Panc1 (cell line): ENCODE data around the gene VTN. TPM values are rescaled to one million over a fixed set of nuclear protein-coding genes. Genes with fewer than 3 reads are reported as not detected.

Experiments
- ATAC-seq: fragments of 200-7000 bp; cut with Tn5 transposase; 2 replicates; pipeline ENCODE4 v1.9.1; 2020; ENCODE audit warnings: mild to moderate bottlenecking, moderate library complexity
- BruUV-seq: library from RNA; stranded (reverse); fragments of 400-500 nt; replicated peaks from 2 replicates; lab custom pipeline; 2021; lab: Mats Ljungman, UMichigan
- CTCF ChIA-PET: fragments of 300-600 bp; sonication (Branson Sonifier 250); formaldehyde crosslinking; loops from one replicate; lab custom pipeline; 2022; ENCODE audit warnings: antibody characterized with exemption; lab: Charles Lee
- POLR2A ChIA-PET: fragments of 300-600 bp; sonication (Branson Sonifier 250); formaldehyde crosslinking; loops from one replicate; lab custom pipeline; 2022; ENCODE audit warnings: antibody characterized with exemption; lab: Charles Lee
- DNase-seq: peaks from one replicate; pipeline ENCODE4 v3.0.0-alpha.2; 2010; ENCODE audit warnings: low read depth, low spot score
- H3K27ac ChIP-seq: 2 replicates; pipeline ENCODE4 v1.5.1; 2011; ENCODE audit warnings: mild to moderate bottlenecking, low read length, inconsistent platforms
- H3K27me3 ChIP-seq: fragments of 200-500 bp; sonication (Bioruptor generic); 2 replicates; pipeline ENCODE4 v1.6.0; 2014; ENCODE audit warnings: low read length, inconsistent platforms; ENCODE audit not compliant: control insufficient read depth, insufficient read depth
- H3K36me3 ChIP-seq: fragments of 200-500 bp; sonication (Bioruptor generic); 2 replicates; pipeline ENCODE4 v1.5.1; 2014; ENCODE audit warnings: inconsistent platforms, mild to moderate bottlenecking, low read length, moderate library complexity; ENCODE audit not compliant: control insufficient read depth, insufficient read depth
- H3K4me1 ChIP-seq: 2 replicates; pipeline ENCODE4 v1.5.1; 2011; ENCODE audit warnings: inconsistent platforms, mild to moderate bottlenecking, low read length, moderate library complexity; ENCODE audit not compliant: control insufficient read depth, insufficient read depth
- H3K4me3 ChIP-seq, 2 experiments: 2 replicates each; pipeline ENCODE4 v1.5.1; 2011 to 2012; ENCODE audit warnings: low read depth in 2 of 2, low read length in 2 of 2, mild to moderate bottlenecking in 2 of 2, inconsistent platforms in 1 of 2, moderate library complexity in 1 of 2
- H3K9me3 ChIP-seq: fragments of 200-500 bp; sonication (Bioruptor generic); 2 replicates; pipeline ENCODE4 v1.5.1; 2014; ENCODE audit warnings: low read depth, mild to moderate bottlenecking, inconsistent platforms, low read length, moderate library complexity; ENCODE audit not compliant: control insufficient read depth, insufficient read depth
- CTCF ChIP-seq: fragments of 450-650 bp; IDR thresholded peaks from 2 replicates; pipeline ENCODE4 v1.5.1; 2017; ENCODE audit warnings: mild to moderate bottlenecking
- POLR2AphosphoS5 ChIP-seq: IDR thresholded peaks from 2 replicates; pipeline ENCODE4 v1.6.1; 2012; ENCODE audit warnings: mild to moderate bottlenecking, low read depth, low read length, moderate library complexity
- REST ChIP-seq, 2 experiments: IDR thresholded peaks; 2 replicates each; pipeline ENCODE4 v1.6.1; 2011 to 2012; ENCODE audit warnings: low read depth in 2 of 2, control low read depth in 1 of 2, low read length in 1 of 2, mild to moderate bottlenecking in 1 of 2, moderate library complexity in 1 of 2; ENCODE audit not compliant: insufficient read depth in 1 of 2
- SIN3A ChIP-seq: IDR thresholded peaks from 2 replicates; pipeline ENCODE4 v1.6.1; 2012; ENCODE audit warnings: low read depth, mild to moderate bottlenecking, low read length, moderate library complexity, borderline replicate concordance; ENCODE audit not compliant: insufficient read depth
- TCF7L2 ChIP-seq: IDR thresholded peaks from 2 replicates; pipeline ENCODE4 v1.6.1; 2011; ENCODE audit warnings: mild to moderate bottlenecking, low read depth, low read length, inconsistent platforms
- in situ Hi-C: cut with HindIII; loops from 2 replicates; pipeline ENCODE4 v1.10.0; 2016; ENCODE audit warnings: low sequenced_read_pairs, low pct_unique_long_range_greater_than_20kb
- intact Hi-C: fragments of 100-400 bp; cut with micrococcal nuclease; formaldehyde crosslinking; loops from one replicate; pipeline ENCODE4 v1.10.0; 2022; ENCODE audit not compliant: unreplicated experiment
- total RNA-seq: library from RNA; stranded (reverse); gene quantifications from one replicate; pipeline ENCODE4 v1.2.1, GENCODE V29; 2021; ENCODE audit not compliant: unreplicated experiment

VTN gene
- total RNA-seq, 1 experiment from 2014 or later, result 2.3 TPM

- ChIA-PET POLR2A (no interaction called here), CTCF (no interaction called here)
- ATAC-seq (no peak), DNase-seq (no peak)
- intact Hi-C loops (no loop called here), in situ Hi-C loops (no loop called here)
- Histone ChIP-seq H3K4me1 (no peaks in the 10 kb centered on the region), H3K36me3 (no peaks in the 10 kb centered on the region), H3K4me3 (no peak overlapping the region), H3K27ac (no peak overlapping the region), H3K27me3 (no peaks in the 10 kb centered on the region), H3K9me3 (no peaks in the 10 kb centered on the region)
- no TSS peak for BruUV-seq
- TF ChIP-seq CTCF (no peak), REST (IDR thresholded peaks at IDR 0.05; ENCODE audit: insufficient read depth in 1 of 2, low read depth in 2 of 2, low read length in 1 of 2) (no peak), TCF7L2 (no peak), POLR2AphosphoS5 (no peak), SIN3A (no peak)
Observed at GRCh38 chr17:28381141-28381825, 11.2 kb upstream of the VTN start.

- H3K4me3 ChIP-seq, result no peak overlapping the region
- POLR2A ChIA-PET, result no interaction called here
- H3K4me1 ChIP-seq, result no peaks in the 10 kb centered on the region
- H3K27ac ChIP-seq, result no peak overlapping the region
- BruUV-seq, result no TSS peak
- TF ChIP-seq CTCF (no peak), POLR2AphosphoS5 (no peak), TCF7L2 (no peak), REST (IDR thresholded peaks at IDR 0.05; ENCODE audit: insufficient read depth in 1 of 2, low read depth in 2 of 2, low read length in 1 of 2) (no peak), SIN3A (no peak)
- H3K9me3 ChIP-seq, result no peaks in the 10 kb centered on the region
- DNase-seq (no peak), ATAC-seq (no peak)
- H3K36me3 ChIP-seq, result no peaks in the 10 kb centered on the region
- intact Hi-C loops (no loop called here), in situ Hi-C loops (no loop called here)
- CTCF ChIA-PET, result no interaction called here
- no peaks in the 10 kb centered on the region for H3K27me3 ChIP-seq
Observed at GRCh38 chr17:28379814-28380801, 10.0 kb upstream of the VTN start.
